Stomach (tissue), 4 donors: ENCODE measurements around the gene FAF2.

Experiments used
- POLR2A ChIP-seq, 4 donors: fragments of 450-650 bp; IDR thresholded peaks; one replicate each; pipeline ENCODE4 v1.6.1; 2016; ENCODE audit warnings: antibody characterized with exemption in 4 of 4, control low read depth in 2 of 4, mild to moderate bottlenecking in 1 of 4, moderate library complexity in 1 of 4
- TF ChIP-seq, protein P1 (sequence below), 7 experiments: fragments of 450-650 bp in 4 of 7; fragments of 200-600 bp in 3 of 7; sonication (generic) in 3 of 7; IDR thresholded peaks; one replicate each; pipeline ENCODE4 v1.5.1; 2016 to 2019; ENCODE audit warnings: antibody characterized with exemption in 7 of 7, control low read depth in 2 of 7, mild to moderate bottlenecking in 1 of 7

DNA sequence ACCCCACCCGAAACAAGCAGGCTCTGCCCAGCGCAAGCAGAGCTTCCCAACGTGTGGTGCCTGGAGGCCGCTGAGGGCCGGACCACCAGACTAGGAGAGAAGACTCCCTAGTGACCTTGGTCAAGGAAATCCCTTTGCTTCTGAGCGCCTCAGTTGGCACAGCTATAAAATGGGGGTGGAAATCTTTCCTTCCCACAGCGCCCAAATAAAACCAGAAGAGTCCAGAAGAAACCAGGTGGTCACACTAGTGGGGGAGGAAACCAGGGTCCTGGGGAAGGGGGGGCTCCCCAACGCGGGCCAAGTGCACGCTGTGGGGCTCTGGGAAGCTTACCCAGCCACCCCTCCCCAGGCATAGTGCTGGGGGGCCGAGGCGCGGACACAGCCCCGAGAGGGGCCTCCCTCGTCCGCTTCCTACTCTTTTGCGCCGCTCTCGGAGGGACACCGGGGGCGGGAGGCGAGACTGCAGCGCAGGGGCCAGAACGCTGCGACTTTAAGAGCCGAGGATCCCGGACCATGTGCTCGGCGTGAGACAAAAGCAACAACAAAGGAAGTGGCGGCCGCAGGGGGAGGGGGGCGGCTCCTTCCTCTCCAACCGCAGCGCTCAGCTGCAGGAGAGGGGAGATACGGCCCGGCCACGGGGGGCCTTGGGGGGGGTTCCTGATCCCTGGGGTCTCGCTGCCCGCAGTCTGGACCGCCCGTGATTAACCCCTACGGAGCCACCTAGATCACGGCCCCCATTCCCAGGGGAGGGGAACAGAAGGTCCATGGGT is 88.1 kb downstream of the FAF2 start:
- TF ChIP-seq, protein P1, sequence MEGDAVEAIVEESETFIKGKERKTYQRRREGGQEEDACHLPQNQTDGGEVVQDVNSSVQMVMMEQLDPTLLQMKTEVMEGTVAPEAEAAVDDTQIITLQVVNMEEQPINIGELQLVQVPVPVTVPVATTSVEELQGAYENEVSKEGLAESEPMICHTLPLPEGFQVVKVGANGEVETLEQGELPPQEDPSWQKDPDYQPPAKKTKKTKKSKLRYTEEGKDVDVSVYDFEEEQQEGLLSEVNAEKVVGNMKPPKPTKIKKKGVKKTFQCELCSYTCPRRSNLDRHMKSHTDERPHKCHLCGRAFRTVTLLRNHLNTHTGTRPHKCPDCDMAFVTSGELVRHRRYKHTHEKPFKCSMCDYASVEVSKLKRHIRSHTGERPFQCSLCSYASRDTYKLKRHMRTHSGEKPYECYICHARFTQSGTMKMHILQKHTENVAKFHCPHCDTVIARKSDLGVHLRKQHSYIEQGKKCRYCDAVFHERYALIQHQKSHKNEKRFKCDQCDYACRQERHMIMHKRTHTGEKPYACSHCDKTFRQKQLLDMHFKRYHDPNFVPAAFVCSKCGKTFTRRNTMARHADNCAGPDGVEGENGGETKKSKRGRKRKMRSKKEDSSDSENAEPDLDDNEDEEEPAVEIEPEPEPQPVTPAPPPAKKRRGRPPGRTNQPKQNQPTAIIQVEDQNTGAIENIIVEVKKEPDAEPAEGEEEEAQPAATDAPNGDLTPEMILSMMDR (IDR thresholded peaks at IDR 0.05) = no peak
- no peak for TF ChIP-seq POLR2A (IDR thresholded peaks at IDR 0.05)
